Panc1 (cell line): ENCODE data around the gene PRDM1. TPM values are rescaled to one million over a fixed set of nuclear protein-coding genes. Genes with fewer than 3 reads are reported as not detected.

Source experiments
- ATAC-seq: fragments of 200-7000 bp; cut with Tn5 transposase; 2 replicates; pipeline ENCODE4 v1.9.1; 2020; ENCODE audit warnings: mild to moderate bottlenecking, moderate library complexity
- BruUV-seq: library from RNA; stranded (reverse); fragments of 400-500 nt; replicated peaks from 2 replicates; lab custom pipeline; 2021; lab: Mats Ljungman, UMichigan
- CTCF ChIA-PET: fragments of 300-600 bp; sonication (Branson Sonifier 250); formaldehyde crosslinking; loops from one replicate; lab custom pipeline; 2022; ENCODE audit warnings: antibody characterized with exemption; lab: Charles Lee
- POLR2A ChIA-PET: fragments of 300-600 bp; sonication (Branson Sonifier 250); formaldehyde crosslinking; loops from one replicate; lab custom pipeline; 2022; ENCODE audit warnings: antibody characterized with exemption; lab: Charles Lee
- DNase-seq: peaks from one replicate; pipeline ENCODE4 v3.0.0-alpha.2; 2010; ENCODE audit warnings: low read depth, low spot score
- H3K27ac ChIP-seq: 2 replicates; pipeline ENCODE4 v1.5.1; 2011; ENCODE audit warnings: mild to moderate bottlenecking, low read length, inconsistent platforms
- H3K27me3 ChIP-seq: fragments of 200-500 bp; sonication (Bioruptor generic); 2 replicates; pipeline ENCODE4 v1.6.0; 2014; ENCODE audit warnings: low read length, inconsistent platforms; ENCODE audit not compliant: control insufficient read depth, insufficient read depth
- H3K36me3 ChIP-seq: fragments of 200-500 bp; sonication (Bioruptor generic); 2 replicates; pipeline ENCODE4 v1.5.1; 2014; ENCODE audit warnings: inconsistent platforms, mild to moderate bottlenecking, low read length, moderate library complexity; ENCODE audit not compliant: control insufficient read depth, insufficient read depth
- H3K4me1 ChIP-seq: 2 replicates; pipeline ENCODE4 v1.5.1; 2011; ENCODE audit warnings: inconsistent platforms, mild to moderate bottlenecking, low read length, moderate library complexity; ENCODE audit not compliant: control insufficient read depth, insufficient read depth
- H3K4me3 ChIP-seq, 2 experiments: 2 replicates each; pipeline ENCODE4 v1.5.1; 2011 to 2012; ENCODE audit warnings: low read depth in 2 of 2, low read length in 2 of 2, mild to moderate bottlenecking in 2 of 2, inconsistent platforms in 1 of 2, moderate library complexity in 1 of 2
- H3K9me3 ChIP-seq: fragments of 200-500 bp; sonication (Bioruptor generic); 2 replicates; pipeline ENCODE4 v1.5.1; 2014; ENCODE audit warnings: low read depth, mild to moderate bottlenecking, inconsistent platforms, low read length, moderate library complexity; ENCODE audit not compliant: control insufficient read depth, insufficient read depth
- CTCF ChIP-seq: fragments of 450-650 bp; IDR thresholded peaks from 2 replicates; pipeline ENCODE4 v1.5.1; 2017; ENCODE audit warnings: mild to moderate bottlenecking
- POLR2AphosphoS5 ChIP-seq: IDR thresholded peaks from 2 replicates; pipeline ENCODE4 v1.6.1; 2012; ENCODE audit warnings: mild to moderate bottlenecking, low read depth, low read length, moderate library complexity
- REST ChIP-seq, 2 experiments: IDR thresholded peaks; 2 replicates each; pipeline ENCODE4 v1.6.1; 2011 to 2012; ENCODE audit warnings: low read depth in 2 of 2, control low read depth in 1 of 2, low read length in 1 of 2, mild to moderate bottlenecking in 1 of 2, moderate library complexity in 1 of 2; ENCODE audit not compliant: insufficient read depth in 1 of 2
- SIN3A ChIP-seq: IDR thresholded peaks from 2 replicates; pipeline ENCODE4 v1.6.1; 2012; ENCODE audit warnings: low read depth, mild to moderate bottlenecking, low read length, moderate library complexity, borderline replicate concordance; ENCODE audit not compliant: insufficient read depth
- TCF7L2 ChIP-seq: IDR thresholded peaks from 2 replicates; pipeline ENCODE4 v1.6.1; 2011; ENCODE audit warnings: mild to moderate bottlenecking, low read depth, low read length, inconsistent platforms
- in situ Hi-C: cut with HindIII; loops from 2 replicates; pipeline ENCODE4 v1.10.0; 2016; ENCODE audit warnings: low sequenced_read_pairs, low pct_unique_long_range_greater_than_20kb
- intact Hi-C: fragments of 100-400 bp; cut with micrococcal nuclease; formaldehyde crosslinking; loops from one replicate; pipeline ENCODE4 v1.10.0; 2022; ENCODE audit not compliant: unreplicated experiment
- total RNA-seq: library from RNA; stranded (reverse); gene quantifications from one replicate; pipeline ENCODE4 v1.2.1, GENCODE V29; 2021; ENCODE audit not compliant: unreplicated experiment

Gene PRDM1
- total RNA-seq, 1 experiment from 2014 or later = 2.6 TPM

- no peak for DNase-seq
- CTCF ChIA-PET = no interaction called here
- Histone ChIP-seq H3K27me3 (no peaks in the 10 kb centered on the region), H3K27ac (no peak overlapping the region), H3K4me1 (no peaks in the 10 kb centered on the region), H3K9me3 (no peaks in the 10 kb centered on the region), H3K36me3 (no peaks in the 10 kb centered on the region), H3K4me3 (no peak overlapping the region)
- TF ChIP-seq CTCF (no peak), SIN3A (no peak), POLR2AphosphoS5 (no peak), TCF7L2 (no peak), REST (IDR thresholded peaks at IDR 0.05; ENCODE audit: insufficient read depth in 1 of 2, low read depth in 2 of 2, low read length in 1 of 2) (no peak)
- POLR2A ChIA-PET = no interaction called here
- intact Hi-C loops (no loop called here), in situ Hi-C loops (no loop called here)
- no peak for ATAC-seq
- no TSS peak for BruUV-seq
Observed at GRCh38 chr6:106117579-106117978, 31.4 kb downstream of the PRDM1 start.

- ChIA-PET POLR2A (no interaction called here), CTCF (no interaction called here)
- Histone ChIP-seq H3K27me3 (no peaks in the 10 kb centered on the region), H3K9me3 (no peaks in the 10 kb centered on the region), H3K4me1 (no peaks in the 10 kb centered on the region), H3K27ac (no peak overlapping the region), H3K4me3 (no peak overlapping the region), H3K36me3 (no peaks in the 10 kb centered on the region)
- intact Hi-C loops = no loop called here
- TF ChIP-seq POLR2AphosphoS5 (no peak), TCF7L2 (no peak), REST (IDR thresholded peaks at IDR 0.05; ENCODE audit: insufficient read depth in 1 of 2, low read depth in 2 of 2, low read length in 1 of 2) (no peak), CTCF (no peak), SIN3A (no peak)
- ATAC-seq (no peak), DNase-seq (no peak)
- in situ Hi-C loops = no loop called here
- no TSS peak for BruUV-seq
Observed at GRCh38 chr6:106118835-106119431, 32.8 kb downstream of the PRDM1 start.
